Ovary (tissue), 9 donors: ENCODE data around the gene TMEM232. TPM values are rescaled to one million over a fixed set of nuclear protein-coding genes. Genes with fewer than 3 reads are reported as not detected.

Source experiments
- DNase-seq, 5 donors: peaks; one replicate each; pipeline ENCODE4 v3.0.0-alpha.2; 2019 to 2020
- H3K27ac ChIP-seq, 2 donors: fragments of 200-600 bp; one replicate each; pipeline versions ENCODE4 v1.5.1 to v1.8.0; 2019 to 2022
- H3K27me3 ChIP-seq: fragments of 200-600 bp; one replicate; pipeline ENCODE4 v1.8.0; 2022
- H3K36me3 ChIP-seq: fragments of 200-600 bp; sonication (generic); one replicate; pipeline ENCODE4 v1.5.1; 2019
- H3K4me1 ChIP-seq: one replicate; pipeline ENCODE4 v1.8.1; 2013; ENCODE audit warnings: mild to moderate bottlenecking, moderate library complexity; ENCODE audit not compliant: insufficient read depth
- H3K4me3 ChIP-seq: fragments of 200-600 bp; sonication (generic); one replicate; pipeline ENCODE4 v1.5.1; 2017
- H3K9me3 ChIP-seq, 2 donors: fragments of 200-600 bp in 1 of 2; sonication (generic) in 1 of 2; one replicate each; pipeline versions ENCODE4 v1.5.1 to v1.8.1; 2013 to 2019; ENCODE audit warnings: mild to moderate bottlenecking in 1 of 2, moderate library complexity in 1 of 2
- CTCF ChIP-seq, 3 donors: fragments of 450-650 bp in 2 of 3; fragments of 200-600 bp in 1 of 3; IDR thresholded peaks; one replicate each; pipeline versions ENCODE4 v1.5.1 to v1.8.0; 2016 to 2022; ENCODE audit warnings: antibody characterized with exemption in 3 of 3, mild to moderate bottlenecking in 1 of 3
- EP300 ChIP-seq: sonication (generic); formaldehyde crosslinking; IDR thresholded peaks from one replicate; pipeline ENCODE4 v1.6.1; 2017; ENCODE audit warnings: antibody characterized with exemption
- POLR2A ChIP-seq: fragments of 450-650 bp; IDR thresholded peaks from one replicate; pipeline ENCODE4 v1.6.1; 2017; ENCODE audit warnings: antibody characterized with exemption, mild to moderate bottlenecking, moderate library complexity
- WGBS, 3 donors: extraction: QIAGEN DNeasy Blood & Tissue Kit in 1 of 3; methylation state at CpG; one replicate each; pipeline versions ENCODE4 v1.1.5 to v1.1.7; 2013 to 2017; 5-methylcytosine and 5-hydroxymethylcytosine counted together
- intact Hi-C, 4 donors: fragments of 100-400 bp; cut with DNase I; formaldehyde crosslinking; loops; one replicate each; pipeline versions ENCODE4 v1.11.0 to v1.15.1; 2022 to 2023
- polyA plus RNA-seq, 2 donors: library from polyadenylated mRNA; stranded (reverse); fragments of 200-250 nt in 1 of 2; fragments of 350-450 nt in 1 of 2; fragmentation: Illumina TruSeq in 1 of 2; extraction: RNeasy Lipid Tissue Mini Kit (QIAGEN cat#74804) in 1 of 2; gene quantifications; one replicate each; pipeline ENCODE4 v1.2.3, GENCODE V29; 2013 to 2014
- total RNA-seq, 7 donors: library from RNA; depleted of rRNA in 2 of 7; stranded (reverse); fragments of >200 nt in 2 of 7; fragmentation: NEBNext Ultra II Directional in 3 of 7; extraction: Animal tissue kit (Norgen Biotek cat#: 25700) in 3 of 7; gene quantifications; one replicate each; pipeline versions ENCODE4 v1.1.0 to v1.2.4, GENCODE V29; 2016 to 2023
- donor health status: DM: no; HTN: no; CAD: no; lungs with moderate emphysema.
- donor health status: DM: no; HTN: no; CAD: no.
- donor health status: Bipolar disorder and iron deficiency.
- donor health status: DM: yes; HTN: yes; CAD: no.
- donor health status: DM: no; HTN: no; CAD: no.
- donor health status: DM: yes; HTN: yes; CAD: no.

TMEM232 gene
- total and polyA plus RNA-seq, 9 donors, result 0.70 to 23.6 (median 2.8) TPM

- Histone ChIP-seq H3K9me3 (no peaks in the 10 kb centered on the region), H3K27me3 (no peaks in the 10 kb centered on the region), H3K36me3 (no peaks in the 10 kb centered on the region), H3K27ac (no peak overlapping the region), H3K4me3 (no peak overlapping the region), H3K4me1 (no peaks in the 10 kb centered on the region)
- no peak for DNase-seq
- TF ChIP-seq POLR2A, result no peak
- TF ChIP-seq CTCF (IDR thresholded peaks at IDR 0.05), result no peak
- TF ChIP-seq EP300, result no peak
- WGBS, 3 donors, result 57 to 75% (median 63%) methylated on average over 5 of the region's 5 CpGs
- intact Hi-C loops, result no loop called here
Measured at GRCh38 chr5:110658006-110658405, 68.5 kb downstream of the TMEM232 start.

GRCh38 chr5:110653231-110653970 is 73.1 kb downstream of the TMEM232 start:
- WGBS, 3 donors, result 61 to 84% (median 79%) methylated on average over 3 of the region's 3 CpGs
- Histone ChIP-seq H3K4me1 (no peaks in the 10 kb centered on the region), H3K36me3 (no peaks in the 10 kb centered on the region), H3K27ac (no peak overlapping the region), H3K9me3 (no peaks in the 10 kb centered on the region), H3K4me3 (no peak overlapping the region), H3K27me3 (no peaks in the 10 kb centered on the region)
- intact Hi-C loops, result no loop called here
- TF ChIP-seq EP300, result no peak
- no peak for TF ChIP-seq POLR2A
- no peak for TF ChIP-seq CTCF (IDR thresholded peaks at IDR 0.05)
- DNase-seq, result no peak

- Histone ChIP-seq H3K9me3 (no peaks in the 10 kb centered on the region), H3K4me1 (no peaks in the 10 kb centered on the region), H3K36me3 (no peaks in the 10 kb centered on the region), H3K27me3 (no peaks in the 10 kb centered on the region), H3K4me3 (no peak overlapping the region), H3K27ac (no peak overlapping the region)
- intact Hi-C loops, result no loop called here
- no peak for DNase-seq
- no peak for TF ChIP-seq POLR2A
- no peak for TF ChIP-seq CTCF (IDR thresholded peaks at IDR 0.05)
- TF ChIP-seq EP300, result no peak
- whole genome bisulfite sequencing, 3 donors, result 49 to 64% (median 50%) methylated on average over 3 of the region's 3 CpGs
Measured at GRCh38 chr5:110651507-110651906, 75.0 kb downstream of the TMEM232 start.

- WGBS, 3 donors, result 49 to 54% (median 51%) methylated on average over 1 of the region's 1 CpG
Measured at GRCh38 chr5:110644357-110644756, 82.1 kb downstream of the TMEM232 start.

More at GRCh38 chr5:110644357-110644756, 82.1 kb downstream of the TMEM232 start:
- H3K36me3 ChIP-seq, result no peaks in the 10 kb centered on the region
- no peak overlapping the region for H3K27ac ChIP-seq
- intact Hi-C loops, result no loop called here
- no peak for TF ChIP-seq EP300
- no peak for TF ChIP-seq CTCF (IDR thresholded peaks at IDR 0.05)
- no peak for TF ChIP-seq POLR2A
- no peaks in the 10 kb centered on the region for H3K27me3 ChIP-seq
- no peaks in the 10 kb centered on the region for H3K4me1 ChIP-seq
- H3K9me3 ChIP-seq, result no peaks in the 10 kb centered on the region
- H3K4me3 ChIP-seq, result no peak overlapping the region
- no peak for DNase-seq
